K562 (cell line): Measurements from ENCODE around the gene UNC13C. TPM values are rescaled to one million over a fixed set of nuclear protein-coding genes. Genes with fewer than 3 reads are reported as not detected.

Experiments used
- ATAC-seq: fragments of 200-7000 bp; cut with Tn5 transposase; 3 replicates; pipeline ENCODE4 v1.9.1; 2020; ENCODE audit warnings: moderate library complexity
- BruUV-seq: library from RNA; stranded (reverse); fragments of 400-500 nt; replicated peaks from 2 replicates; lab custom pipeline; 2021; lab: Mats Ljungman, UMichigan
- CTCF ChIA-PET: fragments of 300-600 bp; formaldehyde crosslinking; extraction: SDS; loops from one replicate; lab custom pipeline; 2021; ENCODE audit warnings: low intra/inter-chr PET ratio; lab: Yijun Ruan, JAX
- POLR2A ChIA-PET: fragments of 300-600, 350-650 bp; sonication (Branson Sonifier 250); formaldehyde crosslinking; extraction: SDS; loops from one replicate; lab custom pipeline; 2021; ENCODE audit warnings: antibody characterized with exemption, inconsistent platforms; lab: Yijun Ruan, JAX
- DNase-seq, 4 experiments: peaks; one replicate each; pipeline versions ENCODE4 v3.0.0 to v3.0.0-alpha.2; 2011 to 2018; ENCODE audit warnings: low spot score in 3 of 4, mixed read lengths in 3 of 4; ENCODE audit errors: extremely low read depth in 1 of 4
- FAIRE-seq: peaks from 2 replicates; lab custom pipeline; 2011; peaks lifted over from hg19 to GRCh38; lab: Jason Lieb, UNC
- H2AFZ ChIP-seq: 2 replicates; pipeline ENCODE4 v1.6.0; 2011; ENCODE audit warnings: low read depth, low read length, control low read depth, inconsistent platforms
- H3K27ac ChIP-seq: fragments of 200-600 bp; 3 replicates; pipeline ENCODE4 v1.8.0; 2011; ENCODE audit warnings: low read depth, mild to moderate bottlenecking, control low read depth, inconsistent platforms, low read length, moderate library complexity, mixed read lengths; ENCODE audit errors: extremely low read depth
- H3K27me3 ChIP-seq, 2 experiments: fragments of 300-600 bp in 1 of 2; 2 replicates in 1 of 2; 3 replicates in 1 of 2; pipeline versions ENCODE4 v1.6.0 to v1.8.0; 2011; ENCODE audit warnings: inconsistent platforms in 2 of 2, low read length in 2 of 2, mild to moderate bottlenecking in 1 of 2, mixed read lengths in 1 of 2, moderate library complexity in 1 of 2; ENCODE audit not compliant: control insufficient read depth in 2 of 2, insufficient read depth in 2 of 2
- H3K36me3 ChIP-seq: fragments of 300-600 bp; 3 replicates; pipeline ENCODE4 v1.8.0; 2011; ENCODE audit warnings: mild to moderate bottlenecking, low read length, inconsistent platforms; ENCODE audit not compliant: control insufficient read depth, insufficient read depth
- H3K4me1 ChIP-seq, 2 experiments: fragments of 200-600 bp in 1 of 2; replicated peaks in 1 of 2; 2 replicates in 1 of 2; 3 replicates in 1 of 2; pipeline versions ENCODE4 v1.5.1 to v1.8.0; 2011; ENCODE audit warnings: inconsistent platforms in 2 of 2, low read length in 2 of 2, mild to moderate bottlenecking in 1 of 2, mixed read lengths in 1 of 2, moderate library complexity in 1 of 2; ENCODE audit not compliant: control insufficient read depth in 2 of 2, insufficient read depth in 2 of 2
- H3K4me2 ChIP-seq: 2 replicates; pipeline ENCODE4 v1.6.1; 2011; ENCODE audit warnings: low read length, control low read depth, inconsistent platforms, mixed read lengths; ENCODE audit not compliant: insufficient read depth
- H3K4me3 ChIP-seq: fragments of 200-600 bp; sonication (generic), shearing (Covaris generic); 2 replicates; pipeline ENCODE4 v1.5.1; 2016; ENCODE audit warnings: control low read depth, inconsistent platforms
- H3K79me2 ChIP-seq: fragments of 200-600 bp; 3 replicates; pipeline ENCODE4 v1.8.0; 2011; ENCODE audit warnings: low read length, inconsistent platforms; ENCODE audit not compliant: control insufficient read depth, insufficient read depth
- H3K9ac ChIP-seq, 2 experiments: 2 replicates each; pipeline versions ENCODE4 v1.6.0 to v1.6.1; 2011; ENCODE audit warnings: low read depth in 2 of 2, low read length in 2 of 2, control low read depth in 1 of 2, inconsistent platforms in 1 of 2, mild to moderate bottlenecking in 1 of 2, mixed read lengths in 1 of 2; ENCODE audit not compliant: insufficient read depth in 1 of 2
- H3K9me1 ChIP-seq: one replicate; pipeline ENCODE4 v1.6.0; 2011; ENCODE audit warnings: inconsistent platforms, mild to moderate bottlenecking, low read length, moderate library complexity; ENCODE audit not compliant: control insufficient read depth, insufficient read depth
- H3K9me3 ChIP-seq: replicated peaks from 2 replicates; pipeline ENCODE4 v1.5.1; 2011; ENCODE audit warnings: low read depth, low read length, inconsistent platforms; ENCODE audit not compliant: control insufficient read depth, insufficient read depth
- H4K20me1 ChIP-seq: replicated peaks from 2 replicates; pipeline ENCODE4 v1.6.1; 2011; ENCODE audit warnings: low read length, inconsistent platforms, mixed read lengths; ENCODE audit not compliant: control insufficient read depth, insufficient read depth
- CBX1 ChIP-seq: sonication (generic); IDR thresholded peaks from 2 replicates; pipeline ENCODE4 v1.6.1; 2016; ENCODE audit warnings: antibody characterized with exemption, low read depth, mild to moderate bottlenecking
- FOXP1 ChIP-seq: sonication (generic); formaldehyde crosslinking; IDR thresholded peaks from 2 replicates; pipeline ENCODE4 v1.8.0; 2022; ENCODE audit warnings: mild to moderate bottlenecking, missing genetic modification reagents
- HSF4 ChIP-seq: fragments of 250-450 bp; sonication (Bioruptor Pico); IDR thresholded peaks from 2 replicates; pipeline ENCODE4 v2.1.2; 2022; ENCODE audit warnings: mild to moderate bottlenecking, moderate library complexity, borderline replicate concordance
- IFI16 ChIP-seq: fragments of 250-450 bp; sonication (Bioruptor Pico); IDR thresholded peaks from 2 replicates; pipeline ENCODE4 v2.1.2; 2022; ENCODE audit warnings: mild to moderate bottlenecking, inconsistent platforms
- ILK ChIP-seq: fragments of 450-650 bp; IDR thresholded peaks from 2 replicates; pipeline ENCODE4 v1.6.1; 2016; ENCODE audit warnings: missing genetic modification characterization, low read depth, mild to moderate bottlenecking, missing compliant biosample characterization, moderate library complexity, borderline replicate concordance
- KLF6 ChIP-seq: fragments of 250-450 bp; sonication (Bioruptor Pico); IDR thresholded peaks from 2 replicates; pipeline ENCODE4 v1.4.0; 2020; ENCODE audit warnings: mild to moderate bottlenecking, moderate library complexity, borderline replicate concordance
- MCM5 ChIP-seq: fragments of 450-650 bp; IDR thresholded peaks from 2 replicates; pipeline ENCODE4 v1.6.1; 2016; ENCODE audit warnings: low read depth
- MED1 ChIP-seq: sonication (generic); formaldehyde crosslinking; IDR thresholded peaks from 2 replicates; pipeline ENCODE4 v1.8.1; 2023; ENCODE audit warnings: missing genetic modification reagents, borderline replicate concordance
- NELFE ChIP-seq: IDR thresholded peaks from 2 replicates; pipeline ENCODE4 v1.6.1; 2011; ENCODE audit warnings: mild to moderate bottlenecking; ENCODE audit not compliant: insufficient read depth, insufficient read length
- TRIM24 ChIP-seq, 2 experiments: fragments of 450-650 bp; IDR thresholded peaks; 2 replicates each; pipeline ENCODE4 v1.6.1; 2016
- YY1 ChIP-seq, 3 experiments: IDR thresholded peaks; 2 replicates each; pipeline ENCODE4 v1.6.1; 2011; ENCODE audit warnings: low read length in 2 of 3, mild to moderate bottlenecking in 2 of 3, moderate library complexity in 2 of 3, borderline replicate concordance in 1 of 3, control low read depth in 1 of 3, low read depth in 1 of 3; ENCODE audit not compliant: insufficient read depth in 3 of 3, insufficient replicate concordance in 2 of 3, control insufficient read depth in 1 of 3, insufficient read length in 1 of 3; ENCODE audit errors: extremely low read depth in 1 of 3
- ZC3H4 ChIP-seq: sonication (generic); formaldehyde crosslinking; IDR thresholded peaks from 2 replicates; pipeline ENCODE4 v1.9.0; 2021; ENCODE audit warnings: missing genetic modification reagents, borderline replicate concordance
- ZNF584 ChIP-seq: fragments of 200-800 bp; sonication (Bioruptor generic); IDR thresholded peaks from 2 replicates; pipeline ENCODE4 v1.6.1; 2016; ENCODE audit warnings: low read depth, mild to moderate bottlenecking, missing genetic modification characterization, missing compliant biosample characterization
- WGBS: fragments of 100-300 bp; shearing (Covaris generic); methylation state at CpG from one replicate; pipeline ENCODE4 v1.1.6; 2016; ENCODE audit warnings: low coverage, mixed read lengths; ENCODE audit not compliant: insufficient coverage; ENCODE audit errors: missing lambda C conversion rate; 5-methylcytosine and 5-hydroxymethylcytosine counted together
- in situ Hi-C: fragments of 300-500 bp; cut with MboI; formaldehyde crosslinking; loops from 4 replicates; pipeline ENCODE4 v1.15.0; 2018; ENCODE audit warnings: inconsistent platforms, mixed read lengths
- intact Hi-C: fragments of 100-400 bp; cut with micrococcal nuclease; formaldehyde crosslinking; loops from 2 replicates; pipeline ENCODE4 v1.14.2; 2022
- polyA plus RNA-seq, 8 experiments: library from polyadenylated mRNA; depleted of rRNA in 4 of 8; stranded (reverse) in 5 of 8; unstranded in 3 of 8; fragments of >200 nt; fragmentation: Nextera tagmentation in 2 of 8; fragmentation: Illumina TruSeq in 1 of 8; extraction: Ambion mirVana in 2 of 8; extraction: Trizol in 1 of 8; gene quantifications; 2 replicates each; pipeline versions ENCODE4 v1.2.1 to v1.2.3, GENCODE V29; 2011 to 2014; ENCODE audit warnings: inconsistent platforms in 1 of 8, missing spikeins in 1 of 8
- total RNA-seq, 7 experiments: library from RNA; depleted of rRNA in 6 of 7; stranded (reverse); fragments of >200 nt in 6 of 7; fragmentation: Illumina TruSeq in 2 of 7; extraction: Trizol in 2 of 7; gene quantifications; 2 replicates each; pipeline versions ENCODE4 v1.2.1 to v1.2.3, GENCODE V29; 2011 to 2021; ENCODE audit warnings: low replicate concordance in 1 of 7
- TF ChIP-seq, protein P1 (sequence below): fragments of 450-650 bp; formaldehyde crosslinking; conservative IDR thresholded peaks from 2 replicates; pipeline ENCODE4 v1.4.0; 2022; ENCODE audit warnings: mild to moderate bottlenecking, missing genetic modification characterization
- TF ChIP-seq, protein P2 (sequence below): fragments of 450-650 bp; IDR thresholded peaks from 2 replicates; pipeline ENCODE4 v1.6.1; 2018; ENCODE audit not compliant: partially characterized antibody
- TF ChIP-seq, protein P3 (sequence below), 3 experiments: fragments of 200-800 bp in 1 of 3; sonication (Bioruptor generic) in 1 of 3; sonication (generic) in 1 of 3; formaldehyde crosslinking in 1 of 3; IDR thresholded peaks; 2 replicates each; pipeline versions ENCODE4 v1.6.1 to v1.8.0; 2016 to 2022; ENCODE audit warnings: mild to moderate bottlenecking in 2 of 3, missing compliant biosample characterization in 2 of 3, missing genetic modification characterization in 2 of 3, missing genetic modification reagents in 1 of 3

The UNC13C gene
- total and polyA plus RNA-seq, 9 of the 15 experiments (the other 6 are each of a cell fraction or from before 2014, with no cell fraction given): not detected

DNA sequence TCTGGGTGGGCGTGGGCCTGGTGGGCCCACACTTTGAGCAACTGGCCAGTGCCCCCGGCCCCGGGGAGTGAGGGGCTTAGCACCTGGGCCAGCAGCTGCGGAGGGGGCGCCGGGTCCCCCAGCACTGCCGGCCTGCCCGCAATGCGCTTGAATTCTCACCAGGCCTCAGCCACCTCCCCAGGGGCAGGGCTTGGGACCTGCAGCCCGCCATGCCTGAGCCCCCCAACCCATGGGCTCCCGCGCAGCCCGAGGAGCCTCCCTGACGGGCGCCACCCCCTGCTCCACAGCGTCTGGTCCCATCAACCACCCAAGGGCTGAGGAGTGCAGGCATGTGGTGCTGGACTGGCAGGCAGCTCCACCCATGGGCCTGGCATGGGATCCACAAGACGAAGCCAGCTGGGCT is 484.3 kb downstream of the UNC13C start:
- ATAC-seq (no peak), DNase-seq (no peak), FAIRE-seq (no peak)
- no peak overlapping the region for H3K4me2 ChIP-seq
- H3K79me2 ChIP-seq: no peaks in the 10 kb centered on the region
- 0% methylated on average over 11 of the region's 17 CpGs for WGBS
- no peak overlapping the region for H3K27ac ChIP-seq
- H3K27me3 ChIP-seq: no peaks in the 10 kb centered on the region
- H3K4me1 ChIP-seq: no peaks in the 10 kb centered on the region
- no peaks in the 10 kb centered on the region; the same call in 1 of the 2 replicates for H3K9me3 ChIP-seq
- H4K20me1 ChIP-seq: no peaks in the 10 kb centered on the region
- BruUV-seq: no TSS peak
- intact Hi-C loops: no loop called here
- in situ Hi-C loops: no loop called here
- no peak overlapping the region for H3K4me3 ChIP-seq
- no peak overlapping the region for H2AFZ ChIP-seq
- ChIA-PET CTCF (no interaction called here), POLR2A (no interaction called here)
- no peak overlapping the region for H3K9ac ChIP-seq
- H3K9me1 ChIP-seq: no peaks in the 10 kb centered on the region
- no peaks in the 10 kb centered on the region for H3K36me3 ChIP-seq
- no peak for TF ChIP-seq KLF6 (CRISPR knock-in tag)
- no peak for TF ChIP-seq TRIM24 (IDR thresholded peaks at IDR 0.05)
- TF ChIP-seq, protein P1, sequence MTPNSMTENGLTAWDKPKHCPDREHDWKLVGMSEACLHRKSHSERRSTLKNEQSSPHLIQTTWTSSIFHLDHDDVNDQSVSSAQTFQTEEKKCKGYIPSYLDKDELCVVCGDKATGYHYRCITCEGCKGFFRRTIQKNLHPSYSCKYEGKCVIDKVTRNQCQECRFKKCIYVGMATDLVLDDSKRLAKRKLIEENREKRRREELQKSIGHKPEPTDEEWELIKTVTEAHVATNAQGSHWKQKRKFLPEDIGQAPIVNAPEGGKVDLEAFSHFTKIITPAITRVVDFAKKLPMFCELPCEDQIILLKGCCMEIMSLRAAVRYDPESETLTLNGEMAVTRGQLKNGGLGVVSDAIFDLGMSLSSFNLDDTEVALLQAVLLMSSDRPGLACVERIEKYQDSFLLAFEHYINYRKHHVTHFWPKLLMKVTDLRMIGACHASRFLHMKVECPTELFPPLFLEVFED (CRISPR knock-in tag): no peak
- no peak for TF ChIP-seq IFI16
- no peak for TF ChIP-seq ZC3H4 (CRISPR knock-in tag)
- TF ChIP-seq, protein P2, sequence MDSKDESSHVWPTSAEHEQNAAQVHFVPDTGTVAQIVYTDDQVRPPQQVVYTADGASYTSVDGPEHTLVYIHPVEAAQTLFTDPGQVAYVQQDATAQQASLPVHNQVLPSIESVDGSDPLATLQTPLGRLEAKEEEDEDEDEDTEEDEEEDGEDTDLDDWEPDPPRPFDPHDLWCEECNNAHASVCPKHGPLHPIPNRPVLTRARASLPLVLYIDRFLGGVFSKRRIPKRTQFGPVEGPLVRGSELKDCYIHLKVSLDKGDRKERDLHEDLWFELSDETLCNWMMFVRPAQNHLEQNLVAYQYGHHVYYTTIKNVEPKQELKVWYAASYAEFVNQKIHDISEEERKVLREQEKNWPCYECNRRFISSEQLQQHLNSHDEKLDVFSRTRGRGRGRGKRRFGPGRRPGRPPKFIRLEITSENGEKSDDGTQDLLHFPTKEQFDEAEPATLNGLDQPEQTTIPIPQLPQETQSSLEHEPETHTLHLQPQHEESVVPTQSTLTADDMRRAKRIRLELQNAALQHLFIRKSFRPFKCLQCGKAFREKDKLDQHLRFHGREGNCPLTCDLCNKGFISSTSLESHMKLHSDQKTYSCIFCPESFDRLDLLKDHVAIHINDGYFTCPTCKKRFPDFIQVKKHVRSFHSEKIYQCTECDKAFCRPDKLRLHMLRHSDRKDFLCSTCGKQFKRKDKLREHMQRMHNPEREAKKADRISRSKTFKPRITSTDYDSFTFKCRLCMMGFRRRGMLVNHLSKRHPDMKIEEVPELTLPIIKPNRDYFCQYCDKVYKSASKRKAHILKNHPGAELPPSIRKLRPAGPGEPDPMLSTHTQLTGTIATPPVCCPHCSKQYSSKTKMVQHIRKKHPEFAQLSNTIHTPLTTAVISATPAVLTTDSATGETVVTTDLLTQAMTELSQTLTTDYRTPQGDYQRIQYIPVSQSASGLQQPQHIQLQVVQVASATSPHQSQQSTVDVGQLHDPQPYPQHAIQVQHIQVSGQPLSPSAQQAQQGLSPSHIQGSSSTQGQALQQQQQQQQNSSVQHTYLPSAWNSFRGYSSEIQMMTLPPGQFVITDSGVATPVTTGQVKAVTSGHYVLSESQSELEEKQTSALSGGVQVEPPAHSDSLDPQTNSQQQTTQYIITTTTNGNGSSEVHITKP: no peak
- no peak for TF ChIP-seq CBX1
- TF ChIP-seq MCM5: no peak
- TF ChIP-seq HSF4 (CRISPR knock-in tag): no peak
- no peak for TF ChIP-seq YY1 (IDR thresholded peaks at IDR 0.05; ENCODE audit: borderline replicate concordance in 1 of 3, control insufficient read depth in 1 of 3, extremely low read depth in 1 of 3, insufficient read depth in 3 of 3, insufficient read length in 1 of 3, insufficient replicate concordance in 2 of 3, low read depth in 1 of 3, low read length in 2 of 3)
- no peak for TF ChIP-seq ZNF584
- TF ChIP-seq ILK (tag): no peak
- TF ChIP-seq NELFE: no peak
- no peak for TF ChIP-seq MED1 (CRISPR knock-in tag)
- no peak for TF ChIP-seq FOXP1 (CRISPR knock-in tag)
- TF ChIP-seq, protein P3, sequence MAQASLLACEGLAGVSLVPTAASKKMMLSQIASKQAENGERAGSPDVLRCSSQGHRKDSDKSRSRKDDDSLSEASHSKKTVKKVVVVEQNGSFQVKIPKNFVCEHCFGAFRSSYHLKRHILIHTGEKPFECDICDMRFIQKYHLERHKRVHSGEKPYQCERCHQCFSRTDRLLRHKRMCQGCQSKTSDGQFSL (CRISPR knock-in tag; IDR thresholded peaks at IDR 0.05): no peak
- TF ChIP-seq, protein P3 (tag; IDR thresholded peaks at IDR 0.05): no peak
